HepG2 (cell line): Measurements from ENCODE around the gene KLF3. TPM values are rescaled to one million over a fixed set of nuclear protein-coding genes. Genes with fewer than 3 reads are reported as not detected.
A peak's percentile ranks its signal among the peaks of the same experiment; 100 is the strongest.

Experiments
- AFF4 ChIP-seq: sonication (generic); formaldehyde crosslinking; IDR thresholded peaks from 2 replicates; pipeline ENCODE4 v1.4.0; 2020; ENCODE audit warnings: missing genetic modification reagents
- CCAR2 ChIP-seq: fragments of 200-400 bp; formaldehyde crosslinking; optimal IDR thresholded peaks from 2 replicates; pipeline ENCODE3; 2018; ENCODE audit warnings: low read depth, mild to moderate bottlenecking, low read length, moderate library complexity
- FOXA1 ChIP-seq, 2 experiments: fragments of 450-650 bp in 1 of 2; sonication (generic) in 1 of 2; formaldehyde crosslinking in 1 of 2; IDR thresholded peaks; 2 replicates each; pipeline versions ENCODE4 v1.4.0 to v1.6.1; 2016 to 2020; ENCODE audit warnings: missing genetic modification reagents in 1 of 2
- HOXA9 ChIP-seq: sonication (generic); formaldehyde crosslinking; IDR thresholded peaks from 2 replicates; pipeline ENCODE4 v1.8.1; 2022; ENCODE audit warnings: missing genetic modification reagents, mild to moderate bottlenecking, moderate library complexity, borderline replicate concordance
- RARG ChIP-seq: sonication (generic); formaldehyde crosslinking; IDR thresholded peaks from 2 replicates; pipeline ENCODE4 v1.4.0; 2020; ENCODE audit warnings: low read depth, mild to moderate bottlenecking, missing genetic modification reagents
- SCMH1 ChIP-seq: sonication (generic); formaldehyde crosslinking; IDR thresholded peaks from 2 replicates; pipeline ENCODE4 v1.9.0; 2021; ENCODE audit warnings: missing genetic modification reagents, mild to moderate bottlenecking, borderline replicate concordance
- SRY ChIP-seq: sonication (generic); formaldehyde crosslinking; IDR thresholded peaks from 2 replicates; pipeline ENCODE4 v1.8.0; 2022; ENCODE audit warnings: mild to moderate bottlenecking, missing genetic modification reagents
- TEAD3 ChIP-seq: optimal IDR thresholded peaks from 2 replicates; pipeline ENCODE3; 2016; ENCODE audit warnings: borderline replicate concordance
- TFDP2 ChIP-seq: sonication (generic); formaldehyde crosslinking; IDR thresholded peaks from 2 replicates; pipeline ENCODE4 v1.4.0; 2020; ENCODE audit warnings: missing genetic modification reagents
- UBTF ChIP-seq: sonication (generic); formaldehyde crosslinking; IDR thresholded peaks from 2 replicates; pipeline ENCODE4 v1.4.0; 2020; ENCODE audit warnings: mild to moderate bottlenecking, missing genetic modification reagents
- ZFP36 ChIP-seq: fragments of 150-350 bp; IDR thresholded peaks from 2 replicates; pipeline ENCODE4 v1.6.1; 2018; ENCODE audit warnings: borderline replicate concordance, low read length, low read depth; ENCODE audit not compliant: partially characterized antibody
- ZIK1 ChIP-seq: sonication (generic); formaldehyde crosslinking; IDR thresholded peaks from 2 replicates; pipeline ENCODE4 v1.5.0; 2020; ENCODE audit warnings: mild to moderate bottlenecking, low read depth, missing genetic modification reagents, borderline replicate concordance
- ZNF292 ChIP-seq: sonication (generic); formaldehyde crosslinking; IDR thresholded peaks from 2 replicates; pipeline ENCODE4 v1.8.1; 2022; ENCODE audit warnings: mild to moderate bottlenecking, low read depth, missing genetic modification reagents, borderline replicate concordance
- ZNF687 ChIP-seq: sonication (generic); formaldehyde crosslinking; IDR thresholded peaks from 2 replicates; pipeline ENCODE4 v1.5.1; 2020; ENCODE audit warnings: mild to moderate bottlenecking, missing genetic modification reagents, moderate library complexity
- ZNF703 ChIP-seq: sonication (generic); formaldehyde crosslinking; IDR thresholded peaks from 2 replicates; pipeline ENCODE4 v1.5.1; 2020; ENCODE audit warnings: missing genetic modification reagents, mild to moderate bottlenecking, moderate library complexity, borderline replicate concordance
- polyA plus RNA-seq, 8 experiments: library from polyadenylated mRNA; depleted of rRNA in 3 of 8; stranded (reverse) in 7 of 8; unstranded in 1 of 8; fragments of >200 nt; fragmentation: Illumina TruSeq in 4 of 8; extraction: Trizol in 4 of 8; gene quantifications; 2 replicates each; pipeline versions ENCODE4 v1.2.1 to v1.2.3, GENCODE V29; 2011 to 2016; ENCODE audit warnings: low read depth in 4 of 8, missing spikeins in 1 of 8, mixed read lengths in 1 of 8; ENCODE audit not compliant: insufficient read depth in 1 of 8
- total RNA-seq, 5 experiments: library from RNA; depleted of rRNA; stranded (reverse); fragments of >200 nt; fragmentation: Illumina TruSeq; extraction: Trizol; gene quantifications; 2 replicates each; pipeline ENCODE4 v1.2.3, GENCODE V29; 2016; ENCODE audit warnings: low read depth in 1 of 5

KLF3 gene
- total and polyA plus RNA-seq, 2 of the 13 experiments (the other 11 are each of a cell fraction or from before 2014, with no cell fraction given) = 29.1 to 37.8 TPM

GRCh38 chr4:38673130-38673978, 9.4 kb downstream of the KLF3 start (continued):
- TF ChIP-seq AFF4 (peak; percentile 80; the same call in 1 of the 2 replicates), CCAR2 (no peak), RARG (CRISPR knock-in tag) (no peak), SRY (CRISPR knock-in tag) (no peak), UBTF (CRISPR knock-in tag) (peak; percentile 58), ZIK1 (CRISPR knock-in tag) (0 out of 2 replicates have a peak, but pooled peaks have one; percentile 50), TEAD3 (peak; percentile 90), HOXA9 (CRISPR knock-in tag) (no peak), TFDP2 (CRISPR knock-in tag) (peak; percentile 62), SCMH1 (no peak), ZFP36 (no peak), ZNF703 (CRISPR knock-in tag) (0 out of 2 replicates have a peak, but pooled peaks have one; percentile 76), ZNF292 (CRISPR knock-in tag) (peak; percentile 88; the same call in 1 of the 2 replicates), FOXA1 (IDR thresholded peaks at IDR 0.05) (peak; percentile 68), FOXA1 (CRISPR knock-in tag; IDR thresholded peaks at IDR 0.05) (peak; percentile 99), ZNF687 (CRISPR knock-in tag) (no peak; the same call in 1 of the 2 replicates)
